Activated CD4-positive, alpha-beta T cell treated with anti-CD3 and anti-CD28 coated beads, Interleukin-2, amount 50 U/mL, for 1 hour (primary cell): ENCODE results near the gene ENTHD1.

Experiments
- DNase-seq: peaks from one replicate; pipeline ENCODE4 v3.0.0-alpha.2; 2020

The ENTHD1 gene

GRCh38 chr22:39707351-39707750 is 186.2 kb downstream of the ENTHD1 start:
- no peak for DNase-seq

- no peak for DNase-seq
These were observed 187.0 kb downstream of the ENTHD1 start for GRCh38 chr22:39706376-39707140.

- no peak for DNase-seq
These were observed 188.2 kb downstream of the ENTHD1 start for GRCh38 chr22:39705386-39705785.

- no peak for DNase-seq
These were observed 189.5 kb downstream of the ENTHD1 start for GRCh38 chr22:39703928-39704639.

GRCh38 chr22:39703091-39703490 is 190.5 kb downstream of the ENTHD1 start:
- no peak for DNase-seq

GRCh38 chr22:39700565-39700964 is 193.0 kb downstream of the ENTHD1 start:
- DNase-seq = no peak

GRCh38 chr22:39699631-39700360 is 193.8 kb downstream of the ENTHD1 start:
- no peak for DNase-seq

- DNase-seq = no peak
These were observed 195.7 kb downstream of the ENTHD1 start for GRCh38 chr22:39697790-39698430.

- no peak for DNase-seq
These were observed 199.5 kb downstream of the ENTHD1 start for GRCh38 chr22:39693943-39694500.
